HepG2 (cell line): ENCODE results near the gene C20orf202. TPM values are rescaled to one million over a fixed set of nuclear protein-coding genes. Genes with fewer than 3 reads are reported as not detected.

Experiments used
- ATAC-seq: fragments of 200-7000 bp; cut with Tn5 transposase; 3 replicates; pipeline ENCODE4 v1.9.1; 2020; ENCODE audit warnings: mild to moderate bottlenecking, moderate library complexity
- BruUV-seq: library from RNA; stranded (reverse); fragments of 400-500 nt; replicated peaks from 2 replicates; lab custom pipeline; 2021; lab: Mats Ljungman, UMichigan
- CTCF ChIA-PET: fragments of 300-600 bp; formaldehyde crosslinking; extraction: SDS; loops from one replicate; lab custom pipeline; 2021; ENCODE audit warnings: low total read pairs, inconsistent platforms, low intra/inter-chr PET ratio; lab: Yijun Ruan, JAX
- POLR2A ChIA-PET: fragments of 350-600 bp; sonication (Branson Sonifier 250); formaldehyde crosslinking; loops from one replicate; lab custom pipeline; 2020; ENCODE audit warnings: antibody characterized with exemption, inconsistent platforms; lab: Yijun Ruan, JAX
- DNase-seq: peaks from one replicate; pipeline ENCODE4 v3.0.0-alpha.2; 2015; ENCODE audit warnings: low spot score
- FAIRE-seq: peaks from 3 replicates; lab custom pipeline; 2011; peaks lifted over from hg19 to GRCh38; lab: Jason Lieb, UNC
- H2AFZ ChIP-seq: one replicate; pipeline ENCODE4 v1.6.1; 2011; ENCODE audit warnings: low read length, inconsistent platforms
- H3K27ac ChIP-seq: fragments of 300-600 bp; 3 replicates; pipeline ENCODE4 v1.8.0; 2011; ENCODE audit warnings: mixed run types, mild to moderate bottlenecking, mixed read lengths, low read length, inconsistent platforms; ENCODE audit not compliant: insufficient read depth; ENCODE audit errors: extremely low read length
- H3K27me3 ChIP-seq, 2 experiments: fragments of 200-600 bp in 1 of 2; 2 replicates in 1 of 2; 3 replicates in 1 of 2; pipeline versions ENCODE4 v1.6.0 to v1.8.0; 2011; ENCODE audit warnings: low read length in 2 of 2, mild to moderate bottlenecking in 2 of 2, moderate library complexity in 2 of 2, inconsistent platforms in 1 of 2; ENCODE audit not compliant: insufficient read depth in 2 of 2, control insufficient read depth in 1 of 2
- H3K36me3 ChIP-seq, 2 experiments: fragments of 200-600 bp in 1 of 2; replicated peaks in 1 of 2; 2 replicates in 1 of 2; 3 replicates in 1 of 2; pipeline versions ENCODE4 v1.5.1 to v1.8.0; 2011; ENCODE audit warnings: low read length in 2 of 2, inconsistent platforms in 1 of 2; ENCODE audit not compliant: insufficient read depth in 2 of 2, control insufficient read depth in 1 of 2
- H3K4me1 ChIP-seq: 2 replicates; pipeline ENCODE4 v1.5.1; 2012; ENCODE audit warnings: low read length, inconsistent platforms; ENCODE audit not compliant: insufficient read depth
- H3K4me2 ChIP-seq: 2 replicates; pipeline ENCODE4 v1.6.0; 2011; ENCODE audit warnings: low read depth, low read length, inconsistent platforms
- H3K4me3 ChIP-seq, 3 experiments: fragments of 200-600 bp in 1 of 3; sonication (generic), shearing (Covaris generic) in 1 of 3; replicated peaks in 1 of 3; 2 replicates each; pipeline ENCODE4 v1.5.1; 2011 to 2016; ENCODE audit warnings: low read length in 3 of 3, inconsistent platforms in 2 of 3, low read depth in 2 of 3, mild to moderate bottlenecking in 2 of 3, control low read depth in 1 of 3, mixed read lengths in 1 of 3; ENCODE audit not compliant: insufficient read depth in 1 of 3
- H3K79me2 ChIP-seq: one replicate; pipeline ENCODE4 v1.6.1; 2011; ENCODE audit warnings: low read length, inconsistent platforms; ENCODE audit not compliant: insufficient read depth
- H3K9ac ChIP-seq: 2 replicates; pipeline ENCODE4 v1.6.0; 2011; ENCODE audit warnings: mild to moderate bottlenecking, low read depth, low read length, inconsistent platforms; ENCODE audit not compliant: insufficient read depth
- H3K9me3 ChIP-seq: 2 replicates; pipeline ENCODE4 v1.5.1; 2012; ENCODE audit warnings: mild to moderate bottlenecking, low read length
- H4K20me1 ChIP-seq: 2 replicates; pipeline ENCODE4 v1.6.0; 2011; ENCODE audit warnings: inconsistent platforms, mild to moderate bottlenecking, low read length, moderate library complexity; ENCODE audit not compliant: insufficient read depth
- ARNTL ChIP-seq: sonication (generic); formaldehyde crosslinking; IDR thresholded peaks from 2 replicates; pipeline ENCODE4 v1.4.0; 2020; ENCODE audit warnings: mild to moderate bottlenecking, missing genetic modification reagents
- CCAR2 ChIP-seq: fragments of 200-400 bp; formaldehyde crosslinking; optimal IDR thresholded peaks from 2 replicates; pipeline ENCODE3; 2018; ENCODE audit warnings: low read depth, mild to moderate bottlenecking, low read length, moderate library complexity
- DNMT3B ChIP-seq: conservative IDR thresholded peaks from 2 replicates; pipeline ENCODE4 v1.6.1; 2016; ENCODE audit warnings: missing biosample characterization, control low read depth
- HNRNPUL1 ChIP-seq: fragments of 200-400 bp; formaldehyde crosslinking; IDR thresholded peaks from 2 replicates; pipeline ENCODE4 v1.6.1; 2017; ENCODE audit warnings: low read depth, mild to moderate bottlenecking, low read length, moderate library complexity
- IRX3 ChIP-seq: sonication (generic); formaldehyde crosslinking; IDR thresholded peaks from 2 replicates; pipeline ENCODE4 v1.8.1; 2023; ENCODE audit warnings: mild to moderate bottlenecking, low read depth, missing genetic modification reagents, borderline replicate concordance
- ISL2 ChIP-seq: sonication (generic); formaldehyde crosslinking; IDR thresholded peaks from 2 replicates; pipeline ENCODE4 v1.5.0; 2020; ENCODE audit warnings: missing genetic modification reagents
- MTF2 ChIP-seq: sonication (generic); formaldehyde crosslinking; IDR thresholded peaks from 2 replicates; pipeline ENCODE4 v1.5.0; 2020; ENCODE audit warnings: missing genetic modification reagents, borderline replicate concordance
- RBFOX2 ChIP-seq: fragments of 200-400 bp; formaldehyde crosslinking; IDR thresholded peaks from 2 replicates; pipeline ENCODE4 v1.6.1; 2017; ENCODE audit warnings: low read depth, mild to moderate bottlenecking, low read length
- RELA ChIP-seq: sonication (generic); formaldehyde crosslinking; IDR thresholded peaks from 2 replicates; pipeline ENCODE4 v1.4.0; 2020; ENCODE audit warnings: missing genetic modification reagents
- THRA ChIP-seq: sonication (generic); formaldehyde crosslinking; IDR thresholded peaks from 2 replicates; pipeline ENCODE4 v1.4.0; 2020; ENCODE audit warnings: missing genetic modification reagents, borderline replicate concordance
- ZFP91 ChIP-seq: sonication (generic); formaldehyde crosslinking; IDR thresholded peaks from 2 replicates; pipeline ENCODE4 v1.9.0; 2022; ENCODE audit warnings: missing genetic modification reagents, mild to moderate bottlenecking, borderline replicate concordance
- ZNF138 ChIP-seq: sonication (generic); formaldehyde crosslinking; IDR thresholded peaks from 2 replicates; pipeline ENCODE4 v1.5.0; 2020; ENCODE audit warnings: mild to moderate bottlenecking, low read depth, missing genetic modification reagents
- ZNF24 ChIP-seq: fragments of 450-650 bp; IDR thresholded peaks from 2 replicates; pipeline ENCODE4 v1.6.1; 2017; ENCODE audit warnings: antibody characterized with exemption, mild to moderate bottlenecking
- ZNF256 ChIP-seq: sonication (generic); formaldehyde crosslinking; conservative IDR thresholded peaks from 2 replicates; pipeline ENCODE4 v1.4.0; 2020; ENCODE audit warnings: missing genetic modification reagents
- ZNF33B ChIP-seq: sonication (generic); formaldehyde crosslinking; IDR thresholded peaks from 2 replicates; pipeline ENCODE4 v1.5.1; 2020; ENCODE audit warnings: mild to moderate bottlenecking, missing genetic modification reagents
- ZNF589 ChIP-seq: sonication (generic); formaldehyde crosslinking; conservative IDR thresholded peaks from 2 replicates; pipeline ENCODE4 v1.8.0; 2022; ENCODE audit warnings: mild to moderate bottlenecking, moderate library complexity, missing genetic modification reagents
- ZNF792 ChIP-seq: IDR thresholded peaks from 2 replicates; pipeline ENCODE4 v1.6.1; 2016
- ZSCAN12 ChIP-seq: sonication (generic); formaldehyde crosslinking; IDR thresholded peaks from 2 replicates; pipeline ENCODE4 v1.9.0; 2021; ENCODE audit warnings: mild to moderate bottlenecking, missing genetic modification reagents
- WGBS: methylation state at CpG from one replicate; pipeline ENCODE4 v1.1.6; 2017; ENCODE audit warnings: low lambda C conversion rate; 5-methylcytosine and 5-hydroxymethylcytosine counted together
- in situ Hi-C: cut with HindIII; loops from 2 replicates; pipeline ENCODE4 v1.10.0; 2017; ENCODE audit warnings: low pct_unique_long_range_greater_than_20kb; ENCODE audit not compliant: extremely low pct_ligation_motif_present
- intact Hi-C: fragments of 100-400 bp; cut with micrococcal nuclease; formaldehyde crosslinking; loops from one replicate; pipeline ENCODE4 v1.10.0; 2022; ENCODE audit not compliant: unreplicated experiment
- polyA plus RNA-seq, 8 experiments: library from polyadenylated mRNA; depleted of rRNA in 3 of 8; stranded (reverse) in 7 of 8; unstranded in 1 of 8; fragments of >200 nt; fragmentation: Illumina TruSeq in 4 of 8; extraction: Trizol in 4 of 8; gene quantifications; 2 replicates each; pipeline versions ENCODE4 v1.2.1 to v1.2.3, GENCODE V29; 2011 to 2016; ENCODE audit warnings: low read depth in 4 of 8, missing spikeins in 1 of 8, mixed read lengths in 1 of 8; ENCODE audit not compliant: insufficient read depth in 1 of 8
- total RNA-seq, 5 experiments: library from RNA; depleted of rRNA; stranded (reverse); fragments of >200 nt; fragmentation: Illumina TruSeq; extraction: Trizol; gene quantifications; 2 replicates each; pipeline ENCODE4 v1.2.3, GENCODE V29; 2016; ENCODE audit warnings: low read depth in 1 of 5
- TF ChIP-seq, protein P1 (sequence below): IDR thresholded peaks from 2 replicates; pipeline ENCODE4 v1.6.1; 2018; ENCODE audit warnings: missing genetic modification reagents
- TF ChIP-seq, protein P2 (sequence below): sonication (generic); formaldehyde crosslinking; IDR thresholded peaks from 2 replicates; pipeline ENCODE4 v1.4.0; 2020; ENCODE audit warnings: mild to moderate bottlenecking, missing genetic modification reagents

The C20orf202 gene
- total and polyA plus RNA-seq, 2 of the 13 experiments (the other 11 are each of a cell fraction or from before 2014, with no cell fraction given): 0.20 to 1.2 TPM

DNA sequence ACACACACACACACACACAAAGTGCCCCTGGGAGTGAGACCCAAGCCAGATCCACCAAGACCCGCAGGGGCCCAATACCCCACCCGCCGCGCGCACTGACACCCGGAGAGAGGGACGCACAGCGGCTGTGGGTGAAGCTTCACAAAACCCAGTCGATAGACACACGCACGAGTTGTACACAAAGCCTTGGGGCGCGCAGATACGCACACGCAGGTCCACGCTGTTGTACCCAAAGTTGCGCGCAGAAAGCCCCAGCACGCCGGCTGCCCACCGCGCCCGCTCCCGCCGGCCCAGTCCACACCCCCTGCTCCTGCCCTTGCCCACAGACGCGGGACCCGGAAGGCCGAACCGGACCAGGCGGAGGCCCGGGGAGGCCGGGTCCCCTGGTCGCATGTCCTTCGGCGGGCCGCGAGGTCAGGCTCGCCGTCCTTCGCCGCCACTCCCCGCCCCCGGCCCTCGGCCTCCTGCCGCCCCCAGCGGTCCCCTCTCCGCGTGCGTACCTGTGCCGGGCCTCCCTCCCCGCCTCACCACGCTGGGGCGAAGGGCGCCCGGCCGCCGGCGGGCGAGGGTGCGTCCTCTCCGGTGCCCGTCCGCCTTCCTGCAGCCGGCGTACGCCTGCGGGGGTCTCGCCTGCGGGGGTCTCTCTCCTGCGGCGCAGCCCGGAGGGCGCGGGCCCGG is 18.5 kb upstream of the C20orf202 start, which contains the start of gene TMEM74B:
Gene TMEM74B, minus strand, starts transcription at position 344 of the 678 bp plus-strand sequence. CDS start 1,180 bp downstream, outside the sequence.
- peaks cover 60% of the 10 kb centered on the region for H3K4me1 ChIP-seq
- DNase-seq: no peak
- H3K79me2 ChIP-seq: no peaks in the 10 kb centered on the region
- no peaks in the 10 kb centered on the region; a peak in 1 of 5 replicates for H3K27me3 ChIP-seq
- H3K4me2 ChIP-seq: peak within 1 kb of the TSS; percentile 94
- H3K36me3 ChIP-seq: peaks cover 0 to 4% of the 10 kb centered on the region in 2 experiments; a peak in 1 of 5 replicates
- no peak within 1 kb of the TSS for H2AFZ ChIP-seq
- H3K9ac ChIP-seq: peak within 1 kb of the TSS; percentile 69
- no peaks in the 10 kb centered on the region for H4K20me1 ChIP-seq
- intact Hi-C loops: loop anchor here (10.0 kb wide), 1 partner anchor 370 kb away; no protein-coding TSS in a partner anchor
- WGBS: 9% methylated on average over 23 of the region's 76 CpGs
- POLR2A ChIA-PET: no interaction called here
- no TSS peak for BruUV-seq
- FAIRE-seq: no peak
- peak; percentile 19 for ATAC-seq
- H3K9me3 ChIP-seq: no peaks in the 10 kb centered on the region
- CTCF ChIA-PET: interaction anchor here (1.6 to 2.7 kb wide), 3 partner anchors 76 to 369 kb away, joined by 4 to 12 read pairs (median 4); no protein-coding TSS in a partner anchor
- no peak within 1 kb of the TSS for H3K27ac ChIP-seq
- peak within 1 kb of the TSS; percentile 56 to 75 (median 69) for H3K4me3 ChIP-seq
- in situ Hi-C loops: loop anchor here (5.0 to 10.0 kb wide), 3 partner anchors 67 to 370 kb away; partner anchors contain the start of gene PSMF1
- TF ChIP-seq ZFP91 (CRISPR knock-in tag) (no peak; the same call in 1 of the 2 replicates), RELA (CRISPR knock-in tag) (no peak), MTF2 (peak; percentile 65; the same call in 1 of the 2 replicates), HNRNPUL1 (no peak), THRA (CRISPR knock-in tag) (no peak), ZNF589 (CRISPR knock-in tag) (no peak; the same call in 1 of the 2 replicates), ISL2 (no peak), DNMT3B (CRISPR knock-in tag) (no peak), ZNF24 (no peak), ZNF138 (CRISPR knock-in tag) (no peak; the same call in 1 of the 2 replicates), ZNF792 (CRISPR knock-in tag) (no peak), ZSCAN12 (CRISPR knock-in tag) (0 out of 2 replicates have a peak, but pooled peaks have one; percentile 1), RBFOX2 (peak; percentile 56), CCAR2 (no peak), ZNF33B (CRISPR knock-in tag) (no peak; the same call in 1 of the 2 replicates), ZNF256 (CRISPR knock-in tag) (no peak), IRX3 (CRISPR knock-in tag) (0 out of 2 replicates have a peak, but pooled peaks have one; percentile 66), ARNTL (CRISPR knock-in tag) (peak; percentile 27; the same call in 1 of the 2 replicates)
- TF ChIP-seq, protein P1, sequence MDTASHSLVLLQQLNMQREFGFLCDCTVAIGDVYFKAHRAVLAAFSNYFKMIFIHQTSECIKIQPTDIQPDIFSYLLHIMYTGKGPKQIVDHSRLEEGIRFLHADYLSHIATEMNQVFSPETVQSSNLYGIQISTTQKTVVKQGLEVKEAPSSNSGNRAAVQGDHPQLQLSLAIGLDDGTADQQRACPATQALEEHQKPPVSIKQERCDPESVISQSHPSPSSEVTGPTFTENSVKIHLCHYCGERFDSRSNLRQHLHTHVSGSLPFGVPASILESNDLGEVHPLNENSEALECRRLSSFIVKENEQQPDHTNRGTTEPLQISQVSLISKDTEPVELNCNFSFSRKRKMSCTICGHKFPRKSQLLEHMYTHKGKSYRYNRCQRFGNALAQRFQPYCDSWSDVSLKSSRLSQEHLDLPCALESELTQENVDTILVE (CRISPR knock-in tag): no peak
- TF ChIP-seq, protein P2, sequence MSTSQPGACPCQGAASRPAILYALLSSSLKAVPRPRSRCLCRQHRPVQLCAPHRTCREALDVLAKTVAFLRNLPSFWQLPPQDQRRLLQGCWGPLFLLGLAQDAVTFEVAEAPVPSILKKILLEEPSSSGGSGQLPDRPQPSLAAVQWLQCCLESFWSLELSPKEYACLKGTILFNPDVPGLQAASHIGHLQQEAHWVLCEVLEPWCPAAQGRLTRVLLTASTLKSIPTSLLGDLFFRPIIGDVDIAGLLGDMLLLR: no peak
